Uterus (tissue), 4 donors: ENCODE measurements around the gene NOP14. TPM values are rescaled to one million over a fixed set of nuclear protein-coding genes. Genes with fewer than 3 reads are reported as not detected.
"Not testable (repeated sequence)": the region's sequence is repeated elsewhere in the genome, so short reads cannot be mapped to it uniquely, and the experiment has no call there.

Experiments used
- DNase-seq, 2 donors: peaks; one replicate each; pipeline ENCODE4 v3.0.0-alpha.2; 2019 to 2020
- H3K27ac ChIP-seq, 2 donors: fragments of 200-600 bp; sonication (generic); 1 replicate in 1 of 2; 2 replicates in 1 of 2; pipeline ENCODE4 v1.5.1; 2016 to 2018
- H3K27me3 ChIP-seq, 2 donors: fragments of 200-600 bp; sonication (generic); one replicate each; pipeline ENCODE4 v1.5.1; 2018 to 2019; ENCODE audit warnings: control low read depth in 1 of 2
- H3K36me3 ChIP-seq, 2 donors: fragments of 200-600 bp; sonication (generic); one replicate each; pipeline ENCODE4 v1.5.1; 2019; ENCODE audit warnings: control low read depth in 1 of 2
- H3K4me1 ChIP-seq, 2 donors: fragments of 200-600 bp; sonication (generic); one replicate each; pipeline ENCODE4 v1.5.1; 2018 to 2019; ENCODE audit warnings: control low read depth in 1 of 2
- H3K4me3 ChIP-seq, 2 donors: fragments of 200-600 bp; sonication (generic); 1 replicate in 1 of 2; 2 replicates in 1 of 2; pipeline ENCODE4 v1.5.1; 2018 to 2019; ENCODE audit warnings: mild to moderate bottlenecking in 1 of 2
- H3K9me3 ChIP-seq, 2 donors: fragments of 200-600 bp; sonication (generic); one replicate each; pipeline ENCODE4 v1.5.1; 2019; ENCODE audit warnings: control low read depth in 1 of 2
- CTCF ChIP-seq, 4 experiments: fragments of 200-600 bp in 2 of 4; fragments of 450-650 bp in 2 of 4; sonication (generic) in 2 of 4; IDR thresholded peaks; one replicate each; pipeline ENCODE4 v1.5.1; 2016 to 2019; ENCODE audit warnings: antibody characterized with exemption in 4 of 4, mild to moderate bottlenecking in 2 of 4, moderate library complexity in 1 of 4
- POLR2A ChIP-seq, 2 donors: fragments of 450-650 bp; IDR thresholded peaks; one replicate each; pipeline ENCODE4 v1.6.1; 2016; ENCODE audit warnings: antibody characterized with exemption in 2 of 2, mild to moderate bottlenecking in 1 of 2, moderate library complexity in 1 of 2
- intact Hi-C: fragments of 100-400 bp; cut with DNase I; formaldehyde crosslinking; loops from one replicate; pipeline ENCODE4 v1.15.1; 2023; ENCODE audit warnings: low total_unique reads
- total RNA-seq, 4 donors: library from RNA; depleted of rRNA in 3 of 4; stranded (reverse); fragments of >200 nt in 3 of 4; gene quantifications; one replicate each; pipeline versions ENCODE4 v1.1.0 to v1.2.4, GENCODE V29; 2014 to 2023
- donor health status: DM: yes; HTN: yes; CAD: no.

NOP14 gene
- total RNA-seq, 4 donors from 2014 or later: 2.0 to 22.5 (median 13.0) TPM

- Histone ChIP-seq H3K4me3 (no peak overlapping the region), H3K4me1 (no peaks in the 10 kb centered on the region), H3K36me3 (no peaks in the 10 kb centered on the region), H3K27me3 (no peaks in the 10 kb centered on the region), H3K27ac (no peak overlapping the region), H3K9me3 (no peaks in the 10 kb centered on the region)
- intact Hi-C loops: no loop called here
- no peak for DNase-seq
- TF ChIP-seq CTCF (IDR thresholded peaks at IDR 0.05): no peak
- no peak for TF ChIP-seq POLR2A (IDR thresholded peaks at IDR 0.05)
Measured at GRCh38 chr4:3007724-3008123, 44.5 kb upstream of the NOP14 start.

- Histone ChIP-seq H3K4me3 (no peak overlapping the region), H3K27me3 (no peaks in the 10 kb centered on the region), H3K9me3 (no peaks in the 10 kb centered on the region), H3K36me3 (no peaks in the 10 kb centered on the region), H3K27ac (no peak overlapping the region), H3K4me1 (no peaks in the 10 kb centered on the region)
- TF ChIP-seq POLR2A (IDR thresholded peaks at IDR 0.05) (no peak), CTCF (IDR thresholded peaks at IDR 0.05) (no peak)
- no peak for DNase-seq
- intact Hi-C loops: no loop called here
Measured at GRCh38 chr4:2996415-2996814, 33.2 kb upstream of the NOP14 start.

- Histone ChIP-seq H3K36me3 (no peaks in the 10 kb centered on the region), H3K27ac (no peak overlapping the region), H3K9me3 (no peaks in the 10 kb centered on the region), H3K4me1 (no peaks in the 10 kb centered on the region), H3K27me3 (no peaks in the 10 kb centered on the region), H3K4me3 (no peak overlapping the region)
- no peak for DNase-seq
- intact Hi-C loops: no loop called here
- no peak for TF ChIP-seq POLR2A (IDR thresholded peaks at IDR 0.05)
Measured at GRCh38 chr4:2995546-2996265, 32.5 kb upstream of the NOP14 start.

GRCh38 chr4:2994917-2995316 lies 31.7 kb upstream of the NOP14 start:
- no peak for TF ChIP-seq CTCF (IDR thresholded peaks at IDR 0.05)
- no peak for TF ChIP-seq POLR2A (IDR thresholded peaks at IDR 0.05)
- intact Hi-C loops: no loop called here

GRCh38 chr4:2991243-2991642 lies 28.0 kb upstream of the NOP14 start:
- intact Hi-C loops: no loop called here
- no peak for DNase-seq
- Histone ChIP-seq H3K27me3 (no peaks in the 10 kb centered on the region), H3K27ac (no peak overlapping the region), H3K4me3 (no peak overlapping the region), H3K36me3 (no peaks in the 10 kb centered on the region), H3K4me1 (no peaks in the 10 kb centered on the region), H3K9me3 (no peaks in the 10 kb centered on the region)
- TF ChIP-seq POLR2A (IDR thresholded peaks at IDR 0.05): no peak
- TF ChIP-seq CTCF (IDR thresholded peaks at IDR 0.05): no peak

More at GRCh38 chr4:2994917-2995316, 31.7 kb upstream of the NOP14 start:
- no peaks in the 10 kb centered on the region for H3K9me3 ChIP-seq
- no peaks in the 10 kb centered on the region for H3K36me3 ChIP-seq
- H3K4me1 ChIP-seq: no peaks in the 10 kb centered on the region
- DNase-seq: no peak
- no peak overlapping the region for H3K27ac ChIP-seq
- H3K27me3 ChIP-seq: no peaks in the 10 kb centered on the region
- H3K4me3 ChIP-seq: no peak overlapping the region

GRCh38 chr4:2983715-2984114 lies 20.5 kb upstream of the NOP14 start:
- H3K36me3 ChIP-seq, DNase-seq, H3K27ac ChIP-seq, H3K4me1 ChIP-seq, H3K9me3 ChIP-seq, H3K27me3 ChIP-seq, intact Hi-C loops, H3K4me3 ChIP-seq: not testable (repeated sequence)
